DND-41 (cell line): ENCODE measurements around the gene REPS1.
"Not testable (repeated sequence)": the region's sequence is repeated elsewhere in the genome, so short reads cannot be mapped to it uniquely, and the experiment has no call there.

Source experiments
- CTCF ChIP-seq: IDR thresholded peaks from 2 replicates; pipeline ENCODE4 v1.5.1; 2012; ENCODE audit warnings: borderline replicate concordance, low read length, moderate library complexity, mild to moderate bottlenecking; ENCODE audit not compliant: poor library complexity, severe bottlenecking; ENCODE audit errors: extremely low read depth
- EZH2 ChIP-seq: IDR thresholded peaks from 3 replicates; pipeline ENCODE4 v1.6.1; 2012; ENCODE audit warnings: borderline replicate concordance, low read depth, mild to moderate bottlenecking, moderate library complexity, low read length, inconsistent platforms; ENCODE audit not compliant: severe bottlenecking

GRCh38 chr6:139025416-139025815 is 37.4 kb upstream of the REPS1 start:
- TF ChIP-seq CTCF, EZH2: not testable (repeated sequence)
